NCI-H1436 treated with DMSO at 0.1 percent for 48 hours (cell line): ENCODE results near the gene TEPSIN.
"Not testable (repeated sequence)": the region's sequence is repeated elsewhere in the genome, so short reads cannot be mapped to it uniquely, and the experiment has no call there.

Experiments
- DNase-seq: peaks from one replicate; lab custom pipeline; 2025; lab: John Stamatoyannopoulos, UW

TEPSIN gene

GRCh38 chr17:81235822-81236740 lies 2.8 kb downstream of the TEPSIN start:
- DNase-seq = no peak

- DNase-seq = no peak
Measured at GRCh38 chr17:81234940-81235821, 3.7 kb downstream of the TEPSIN start.

- DNase-seq = no peak
Measured at GRCh38 chr17:81234506-81234855, 4.4 kb downstream of the TEPSIN start.

- DNase-seq = no peak
Measured at GRCh38 chr17:81233811-81234505, 4.9 kb downstream of the TEPSIN start.

- DNase-seq = no peak
Measured at GRCh38 chr17:81233316-81233715, 5.5 kb downstream of the TEPSIN start.

GRCh38 chr17:81232616-81233241 lies 6.1 kb downstream of the TEPSIN start:
- no peak for DNase-seq

- DNase-seq = no peak
Measured at GRCh38 chr17:81231766-81232581, 6.9 kb downstream of the TEPSIN start.

GRCh38 chr17:81231121-81231645 lies 7.7 kb downstream of the TEPSIN start:
- DNase-seq = no peak

GRCh38 chr17:81230043-81230820 lies 8.6 kb downstream of the TEPSIN start:
- DNase-seq = no peak

GRCh38 chr17:81229666-81229920 lies 9.3 kb downstream of the TEPSIN start:
- no peak for DNase-seq

- DNase-seq = no peak
Measured at GRCh38 chr17:81228834-81229665, 9.8 kb downstream of the TEPSIN start.

- DNase-seq = no peak
Measured at GRCh38 chr17:81228420-81228819, 10.4 kb downstream of the TEPSIN start.

GRCh38 chr17:81227630-81228029 lies 11.2 kb downstream of the TEPSIN start:
- not testable (repeated sequence) for DNase-seq

GRCh38 chr17:81223762-81224130 lies 15.1 kb downstream of the TEPSIN start:
- no peak for DNase-seq

GRCh38 chr17:81222906-81223761 lies 15.7 kb downstream of the TEPSIN start, which contains the start of gene CEP131:
TSS of gene CEP131 (minus strand) at chr17:81222965. CDS start at chr17:81220056, 2,909 bp downstream.
- peak; percentile 94 for DNase-seq

GRCh38 chr17:81222620-81222905 lies 16.3 kb downstream of the TEPSIN start:
- DNase-seq = no peak

GRCh38 chr17:81221842-81222619 lies 16.8 kb downstream of the TEPSIN start:
- no peak for DNase-seq

GRCh38 chr17:81221371-81221841 lies 17.4 kb downstream of the TEPSIN start:
- DNase-seq = no peak
